ENCODE data around the gene RIF1. TPM values are rescaled to one million over a fixed set of nuclear protein-coding genes. Genes with fewer than 3 reads are reported as not detected.
A peak's percentile ranks its signal among the peaks of the same experiment; 100 is the strongest.

RIF1 gene
- total and polyA plus RNA-seq, 9 of the 15 experiments (the other 6 are each of a cell fraction or from before 2014, with no cell fraction given), result 11.0 to 109 (median 44.2) TPM

DNA sequence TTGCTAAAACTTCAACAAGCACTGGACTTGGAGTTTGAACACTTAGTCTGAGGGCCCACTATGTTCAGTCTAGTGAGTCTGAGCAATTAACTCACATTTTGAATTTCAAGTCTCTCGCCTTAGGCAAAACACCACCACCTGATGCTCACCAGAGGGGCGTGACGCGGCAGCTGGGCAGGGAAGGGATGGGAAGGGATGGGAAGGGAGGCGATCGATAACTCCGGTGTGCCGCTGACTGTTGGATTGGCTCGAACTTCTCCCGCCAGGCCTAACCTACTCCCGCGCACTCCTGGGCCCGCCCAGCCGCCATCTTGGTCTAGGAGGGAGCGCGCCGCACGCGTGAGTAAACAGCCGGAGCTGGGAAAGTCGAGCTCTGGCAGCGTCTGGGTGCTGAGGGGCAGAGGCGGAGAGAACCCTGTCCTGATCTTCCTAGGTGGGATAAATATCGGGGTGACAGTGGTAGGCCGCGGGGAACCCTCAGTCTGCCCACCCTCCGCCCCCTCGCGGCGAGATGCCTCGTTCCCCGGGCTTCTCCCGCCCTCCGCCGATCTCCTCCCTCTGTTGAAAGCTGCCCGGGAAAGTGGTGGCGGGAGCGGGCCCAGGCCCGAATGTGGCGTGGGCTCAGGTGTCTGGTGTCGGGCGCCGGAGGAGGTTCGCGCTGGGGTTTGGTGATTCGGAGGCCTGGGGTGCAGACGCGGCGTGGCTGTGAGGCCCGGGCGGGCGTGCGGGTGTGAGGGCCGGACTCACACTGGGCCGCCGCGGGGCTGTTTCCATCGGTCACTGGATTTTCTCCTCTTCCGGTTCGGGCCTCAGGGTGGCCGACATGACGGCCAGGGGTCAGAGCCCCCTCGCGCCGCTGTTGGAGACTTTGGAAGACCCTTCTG is at the start of gene RIF1 (continued):
- TF ChIP-seq, protein P1, sequence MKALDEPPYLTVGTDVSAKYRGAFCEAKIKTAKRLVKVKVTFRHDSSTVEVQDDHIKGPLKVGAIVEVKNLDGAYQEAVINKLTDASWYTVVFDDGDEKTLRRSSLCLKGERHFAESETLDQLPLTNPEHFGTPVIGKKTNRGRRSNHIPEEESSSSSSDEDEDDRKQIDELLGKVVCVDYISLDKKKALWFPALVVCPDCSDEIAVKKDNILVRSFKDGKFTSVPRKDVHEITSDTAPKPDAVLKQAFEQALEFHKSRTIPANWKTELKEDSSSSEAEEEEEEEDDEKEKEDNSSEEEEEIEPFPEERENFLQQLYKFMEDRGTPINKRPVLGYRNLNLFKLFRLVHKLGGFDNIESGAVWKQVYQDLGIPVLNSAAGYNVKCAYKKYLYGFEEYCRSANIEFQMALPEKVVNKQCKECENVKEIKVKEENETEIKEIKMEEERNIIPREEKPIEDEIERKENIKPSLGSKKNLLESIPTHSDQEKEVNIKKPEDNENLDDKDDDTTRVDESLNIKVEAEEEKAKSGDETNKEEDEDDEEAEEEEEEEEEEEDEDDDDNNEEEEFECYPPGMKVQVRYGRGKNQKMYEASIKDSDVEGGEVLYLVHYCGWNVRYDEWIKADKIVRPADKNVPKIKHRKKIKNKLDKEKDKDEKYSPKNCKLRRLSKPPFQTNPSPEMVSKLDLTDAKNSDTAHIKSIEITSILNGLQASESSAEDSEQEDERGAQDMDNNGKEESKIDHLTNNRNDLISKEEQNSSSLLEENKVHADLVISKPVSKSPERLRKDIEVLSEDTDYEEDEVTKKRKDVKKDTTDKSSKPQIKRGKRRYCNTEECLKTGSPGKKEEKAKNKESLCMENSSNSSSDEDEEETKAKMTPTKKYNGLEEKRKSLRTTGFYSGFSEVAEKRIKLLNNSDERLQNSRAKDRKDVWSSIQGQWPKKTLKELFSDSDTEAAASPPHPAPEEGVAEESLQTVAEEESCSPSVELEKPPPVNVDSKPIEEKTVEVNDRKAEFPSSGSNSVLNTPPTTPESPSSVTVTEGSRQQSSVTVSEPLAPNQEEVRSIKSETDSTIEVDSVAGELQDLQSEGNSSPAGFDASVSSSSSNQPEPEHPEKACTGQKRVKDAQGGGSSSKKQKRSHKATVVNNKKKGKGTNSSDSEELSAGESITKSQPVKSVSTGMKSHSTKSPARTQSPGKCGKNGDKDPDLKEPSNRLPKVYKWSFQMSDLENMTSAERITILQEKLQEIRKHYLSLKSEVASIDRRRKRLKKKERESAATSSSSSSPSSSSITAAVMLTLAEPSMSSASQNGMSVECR (CRISPR knock-in tag; IDR thresholded peaks at IDR 0.05), result peak; percentile 100
- TF ChIP-seq E2F3 (CRISPR knock-in tag; IDR thresholded peaks at IDR 0.05) (peak; percentile 99), TAF1 (IDR thresholded peaks at IDR 0.05; ENCODE audit: control insufficient read depth, extremely low read depth, insufficient read depth, low read length, severe bottlenecking) (peak; percentile 91), SAP30 (IDR thresholded peaks at IDR 0.05; ENCODE audit: borderline replicate concordance, insufficient read depth, low read depth, low read length, poor library complexity, severe bottlenecking) (peak; percentile 75), ARID1B (IDR thresholded peaks at IDR 0.05) (peak; percentile 77), ZC3H11A (IDR thresholded peaks at IDR 0.05; ENCODE audit: low read depth, low read length) (no peak), RBFOX2 (IDR thresholded peaks at IDR 0.05; ENCODE audit: low read depth, low read length) (peak; percentile 98), ZNF239 (CRISPR knock-in tag; IDR thresholded peaks at IDR 0.05) (no peak), POLR2G (IDR thresholded peaks at IDR 0.05; ENCODE audit: low read depth, low read length) (peak; percentile 98), TARDBP (IDR thresholded peaks at IDR 0.05) (peak; percentile 68), JUNB (CRISPR knock-in tag; conservative IDR thresholded peaks at IDR 0.05) (no peak), CREBBP (IDR thresholded peaks at IDR 0.05; ENCODE audit: low read depth, low read length) (no peak), HEY1 (CRISPR knock-in tag; IDR thresholded peaks at IDR 0.05; ENCODE audit: borderline replicate concordance) (peak; percentile 78; the same call in 1 of the 2 replicates), TBP (optimal IDR thresholded peaks at IDR 0.05; ENCODE audit: low read depth, low read length) (peak; percentile 86), TFAM (CRISPR knock-in tag; conservative IDR thresholded peaks at IDR 0.05) (no peak)
- TF ChIP-seq, protein P2, sequence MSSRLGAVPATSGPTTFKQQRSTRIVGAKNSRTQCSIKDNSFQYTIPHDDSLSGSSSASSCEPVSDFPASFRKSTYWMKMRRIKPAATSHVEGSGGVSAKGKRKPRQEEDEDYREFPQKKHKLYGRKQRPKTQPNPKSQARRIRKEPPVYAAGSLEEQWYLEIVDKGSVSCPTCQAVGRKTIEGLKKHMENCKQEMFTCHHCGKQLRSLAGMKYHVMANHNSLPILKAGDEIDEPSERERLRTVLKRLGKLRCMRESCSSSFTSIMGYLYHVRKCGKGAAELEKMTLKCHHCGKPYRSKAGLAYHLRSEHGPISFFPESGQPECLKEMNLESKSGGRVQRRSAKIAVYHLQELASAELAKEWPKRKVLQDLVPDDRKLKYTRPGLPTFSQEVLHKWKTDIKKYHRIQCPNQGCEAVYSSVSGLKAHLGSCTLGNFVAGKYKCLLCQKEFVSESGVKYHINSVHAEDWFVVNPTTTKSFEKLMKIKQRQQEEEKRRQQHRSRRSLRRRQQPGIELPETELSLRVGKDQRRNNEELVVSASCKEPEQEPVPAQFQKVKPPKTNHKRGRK (tag; IDR thresholded peaks at IDR 0.05), result no peak
- TF ChIP-seq, protein P3, sequence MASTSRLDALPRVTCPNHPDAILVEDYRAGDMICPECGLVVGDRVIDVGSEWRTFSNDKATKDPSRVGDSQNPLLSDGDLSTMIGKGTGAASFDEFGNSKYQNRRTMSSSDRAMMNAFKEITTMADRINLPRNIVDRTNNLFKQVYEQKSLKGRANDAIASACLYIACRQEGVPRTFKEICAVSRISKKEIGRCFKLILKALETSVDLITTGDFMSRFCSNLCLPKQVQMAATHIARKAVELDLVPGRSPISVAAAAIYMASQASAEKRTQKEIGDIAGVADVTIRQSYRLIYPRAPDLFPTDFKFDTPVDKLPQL (IDR thresholded peaks at IDR 0.05; ENCODE audit: extremely low read depth, insufficient read length), result no peak

Data from K562 (cell line).